Measurements from ENCODE around the gene RBM22. TPM values are rescaled to one million over a fixed set of nuclear protein-coding genes. Genes with fewer than 3 reads are reported as not detected.

Gene RBM22
- total RNA-seq, 1 experiment from 2014 or later: 57.3 TPM

DNA sequence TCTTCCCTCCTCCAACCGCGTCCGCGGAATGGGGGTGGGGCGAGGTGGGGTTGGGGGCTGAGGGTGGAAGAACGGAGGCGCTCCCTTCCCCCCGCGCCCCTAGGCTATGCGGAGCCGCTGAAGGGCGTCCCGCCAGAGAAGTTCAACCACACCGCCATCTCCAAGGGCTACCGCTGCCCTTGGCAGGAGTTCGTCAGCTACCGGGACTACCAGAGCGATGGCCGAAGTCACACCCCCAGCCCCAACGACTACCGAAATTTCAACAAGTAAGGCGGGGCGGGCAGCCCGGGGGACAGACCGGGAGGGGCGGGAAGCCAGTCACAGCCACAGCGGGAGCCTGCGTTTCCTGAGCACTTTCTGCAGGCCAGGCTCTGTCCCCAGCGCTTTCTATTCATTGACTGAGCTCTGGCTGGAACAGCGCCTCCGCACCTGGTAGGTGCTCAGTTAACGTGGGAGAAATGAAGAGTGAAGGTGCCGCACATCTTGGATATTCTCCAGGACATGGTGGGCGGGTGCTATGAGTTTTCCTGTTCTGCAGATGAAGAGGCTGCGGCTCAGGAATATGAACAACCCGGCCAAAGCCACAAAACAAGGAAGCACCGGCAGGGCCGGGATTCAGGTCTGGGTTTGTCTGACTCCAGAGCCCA, 28.5 kb downstream of the RBM22 start:
- POLR2A ChIA-PET (ENCODE audit: unreplicated experiment): no interaction called here
- TF ChIP-seq, protein P1, sequence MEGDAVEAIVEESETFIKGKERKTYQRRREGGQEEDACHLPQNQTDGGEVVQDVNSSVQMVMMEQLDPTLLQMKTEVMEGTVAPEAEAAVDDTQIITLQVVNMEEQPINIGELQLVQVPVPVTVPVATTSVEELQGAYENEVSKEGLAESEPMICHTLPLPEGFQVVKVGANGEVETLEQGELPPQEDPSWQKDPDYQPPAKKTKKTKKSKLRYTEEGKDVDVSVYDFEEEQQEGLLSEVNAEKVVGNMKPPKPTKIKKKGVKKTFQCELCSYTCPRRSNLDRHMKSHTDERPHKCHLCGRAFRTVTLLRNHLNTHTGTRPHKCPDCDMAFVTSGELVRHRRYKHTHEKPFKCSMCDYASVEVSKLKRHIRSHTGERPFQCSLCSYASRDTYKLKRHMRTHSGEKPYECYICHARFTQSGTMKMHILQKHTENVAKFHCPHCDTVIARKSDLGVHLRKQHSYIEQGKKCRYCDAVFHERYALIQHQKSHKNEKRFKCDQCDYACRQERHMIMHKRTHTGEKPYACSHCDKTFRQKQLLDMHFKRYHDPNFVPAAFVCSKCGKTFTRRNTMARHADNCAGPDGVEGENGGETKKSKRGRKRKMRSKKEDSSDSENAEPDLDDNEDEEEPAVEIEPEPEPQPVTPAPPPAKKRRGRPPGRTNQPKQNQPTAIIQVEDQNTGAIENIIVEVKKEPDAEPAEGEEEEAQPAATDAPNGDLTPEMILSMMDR (conservative IDR thresholded peaks at IDR 0.05): no peak
- TF ChIP-seq EZH2 (IDR thresholded peaks at IDR 0.05; ENCODE audit: low read depth): no peak
- no peaks in the 10 kb centered on the region; the same call in 1 of the 2 replicates for H3F3A ChIP-seq (ENCODE audit: insufficient read depth, low read depth)
- no peaks in the 10 kb centered on the region for H3K4me1 ChIP-seq (replicated peaks; ENCODE audit: insufficient read depth)
- peak overlapping the region; percentile 50 for H3K4me2 ChIP-seq
- intact Hi-C loops (cut with micrococcal nuclease; ENCODE audit: unreplicated experiment): no loop called here
- H3K4me3 ChIP-seq: no peak overlapping the region; the same call in 1 of the 2 replicates
- H3K27me3 ChIP-seq (ENCODE audit: insufficient read depth, low read depth): no peaks in the 10 kb centered on the region
- H3K27ac ChIP-seq: no peak overlapping the region
- no peak overlapping the region; the same call in 1 of the 2 replicates for H2AFZ ChIP-seq
- H4K20me1 ChIP-seq (ENCODE audit: insufficient read depth): no peaks in the 10 kb centered on the region
- H3K79me2 ChIP-seq (ENCODE audit: low read depth): no peaks in the 10 kb centered on the region
- H3K9me3 ChIP-seq (ENCODE audit: insufficient read depth, low read depth): no peaks in the 10 kb centered on the region
- no peaks in the 10 kb centered on the region for H3K36me3 ChIP-seq (ENCODE audit: low read depth)
- no peaks in the 10 kb centered on the region for H3K9me2 ChIP-seq (ENCODE audit: insufficient read depth)
- DNase-seq: peak in 1 of 2 experiments; percentile 54
- CTCF ChIA-PET: interaction anchor here (0.6 kb wide), 1 partner anchor 13 kb away, joined by 4 read pairs; no protein-coding TSS in a partner anchor
- BruUV-seq (replicated peaks): no TSS peak

DNA sequence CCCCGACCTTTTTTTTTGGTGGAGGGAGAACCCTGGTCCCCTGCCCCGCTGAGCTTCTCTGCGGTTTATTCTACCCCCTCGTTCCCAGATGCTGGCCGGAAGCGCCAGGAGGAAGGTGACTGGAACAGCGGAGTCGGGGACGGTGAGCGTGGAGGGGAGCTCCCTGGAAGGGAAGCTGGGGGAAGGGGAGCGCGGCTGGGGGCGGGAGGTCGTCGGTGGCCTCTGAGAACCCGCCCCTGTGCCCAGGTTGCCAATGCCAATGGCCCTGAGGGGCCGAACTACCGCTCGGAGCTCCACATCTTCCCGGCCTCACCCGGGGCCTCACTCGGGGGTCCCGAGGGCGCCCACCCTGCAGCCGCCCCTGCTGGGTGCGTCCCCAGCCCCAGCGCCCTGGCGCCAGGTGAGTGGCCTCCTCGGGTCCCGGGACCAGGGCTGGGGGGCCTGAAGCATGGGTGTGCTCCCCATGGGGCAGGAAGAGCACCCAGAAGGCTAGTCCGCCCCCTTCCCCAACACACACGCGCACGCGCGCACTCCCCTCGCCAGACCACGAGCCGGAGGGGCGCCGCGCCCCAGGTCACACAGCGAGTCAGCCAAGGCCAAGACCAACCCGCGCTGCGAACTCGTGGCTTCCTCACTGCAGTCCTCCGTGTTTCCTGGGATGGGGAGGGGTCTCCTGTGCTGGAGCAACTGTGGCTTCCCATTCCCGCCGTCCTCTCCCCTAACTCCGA, 29.2 kb downstream of the RBM22 start:
- no peak overlapping the region for H3K4me3 ChIP-seq
- POLR2A ChIA-PET (ENCODE audit: unreplicated experiment): no interaction called here
- no peaks in the 10 kb centered on the region for H3K79me2 ChIP-seq (ENCODE audit: low read depth)
- TF ChIP-seq, protein P1 (conservative IDR thresholded peaks at IDR 0.05): no peak
- no peak for TF ChIP-seq EZH2 (IDR thresholded peaks at IDR 0.05; ENCODE audit: low read depth)
- H3K9me2 ChIP-seq (ENCODE audit: insufficient read depth): no peaks in the 10 kb centered on the region
- no peaks in the 10 kb centered on the region; the same call in 1 of the 2 replicates for H3F3A ChIP-seq (ENCODE audit: insufficient read depth, low read depth)
- no peak for DNase-seq
- BruUV-seq (replicated peaks): no TSS peak
- no peak overlapping the region for H3K4me2 ChIP-seq
- no peaks in the 10 kb centered on the region for H3K4me1 ChIP-seq (replicated peaks; ENCODE audit: insufficient read depth)
- CTCF ChIA-PET: interaction anchor here (0.6 kb wide), 1 partner anchor 12 kb away, joined by 4 read pairs; no protein-coding TSS in a partner anchor
- no peak overlapping the region for H3K27ac ChIP-seq
- H3K36me3 ChIP-seq (ENCODE audit: low read depth): no peaks in the 10 kb centered on the region
- intact Hi-C loops (cut with micrococcal nuclease; ENCODE audit: unreplicated experiment): no loop called here
- H4K20me1 ChIP-seq (ENCODE audit: insufficient read depth): no peaks in the 10 kb centered on the region
- H3K9me3 ChIP-seq (ENCODE audit: insufficient read depth, low read depth): no peaks in the 10 kb centered on the region
- H3K27me3 ChIP-seq (ENCODE audit: insufficient read depth, low read depth): no peaks in the 10 kb centered on the region
- H2AFZ ChIP-seq: no peak overlapping the region

DNA sequence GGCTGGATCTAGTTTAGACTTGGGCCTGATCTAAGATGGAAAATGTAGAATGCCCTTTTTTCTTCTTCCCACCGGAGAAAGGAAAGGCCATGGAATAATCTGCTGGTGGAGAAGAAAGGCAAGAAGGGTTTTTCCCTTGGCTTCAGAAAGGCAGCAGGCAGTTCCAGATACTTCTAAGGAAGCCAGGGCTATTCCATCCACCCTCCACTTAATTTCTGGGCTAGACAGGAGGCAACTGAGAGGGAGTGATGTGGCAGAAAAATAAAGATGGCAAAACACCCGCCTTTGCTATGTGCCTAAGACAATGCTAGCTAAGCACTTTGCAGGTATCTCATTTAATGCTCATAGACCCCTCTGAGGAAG, 29.9 kb downstream of the RBM22 start:
- no peak for DNase-seq
- H3K9me2 ChIP-seq (ENCODE audit: insufficient read depth): no peaks in the 10 kb centered on the region
- H3K4me2 ChIP-seq: no peak overlapping the region
- H3K27me3 ChIP-seq (ENCODE audit: insufficient read depth, low read depth): no peaks in the 10 kb centered on the region
- H3K36me3 ChIP-seq (ENCODE audit: low read depth): no peaks in the 10 kb centered on the region
- no peak overlapping the region for H3K27ac ChIP-seq
- POLR2A ChIA-PET (ENCODE audit: unreplicated experiment): no interaction called here
- intact Hi-C loops (cut with micrococcal nuclease; ENCODE audit: unreplicated experiment): no loop called here
- CTCF ChIA-PET: no interaction called here
- H3K79me2 ChIP-seq (ENCODE audit: low read depth): no peaks in the 10 kb centered on the region
- H3F3A ChIP-seq (ENCODE audit: insufficient read depth, low read depth): no peaks in the 10 kb centered on the region; the same call in 1 of the 2 replicates
- H2AFZ ChIP-seq: no peak overlapping the region
- no peak overlapping the region for H3K4me3 ChIP-seq
- no peaks in the 10 kb centered on the region for H3K4me1 ChIP-seq (replicated peaks; ENCODE audit: insufficient read depth)
- TF ChIP-seq, protein P1 (conservative IDR thresholded peaks at IDR 0.05): no peak
- no peak for TF ChIP-seq EZH2 (IDR thresholded peaks at IDR 0.05; ENCODE audit: low read depth)
- BruUV-seq (replicated peaks): no TSS peak
- H3K9me3 ChIP-seq (ENCODE audit: insufficient read depth, low read depth): no peaks in the 10 kb centered on the region
- no peaks in the 10 kb centered on the region for H4K20me1 ChIP-seq (ENCODE audit: insufficient read depth)
